ENCODE measurements around the gene LRRK2.

- no peak for TF ChIP-seq CTCF (IDR thresholded peaks at IDR 0.05 in 8 of 11, conservative IDR thresholded peaks at IDR 0.05 in 3 of 11)
- TF ChIP-seq POLR2A (IDR thresholded peaks at IDR 0.05) = no peak
- TF ChIP-seq POLR2AphosphoS5 (IDR thresholded peaks at IDR 0.05) = no peak
These were observed 3.9 kb downstream of the LRRK2 start for GRCh38 chr12:40228727-40229126.

All from spleen (tissue), 7 donors.